GM19193 (cell line): ENCODE results near the gene RANBP10.

Source experiments
- POLR2A ChIP-seq: IDR thresholded peaks from 4 replicates; pipeline ENCODE4 v1.6.1; 2011; ENCODE audit not compliant: insufficient read depth, insufficient read length; ENCODE audit errors: extremely low read depth

Gene RANBP10

DNA sequence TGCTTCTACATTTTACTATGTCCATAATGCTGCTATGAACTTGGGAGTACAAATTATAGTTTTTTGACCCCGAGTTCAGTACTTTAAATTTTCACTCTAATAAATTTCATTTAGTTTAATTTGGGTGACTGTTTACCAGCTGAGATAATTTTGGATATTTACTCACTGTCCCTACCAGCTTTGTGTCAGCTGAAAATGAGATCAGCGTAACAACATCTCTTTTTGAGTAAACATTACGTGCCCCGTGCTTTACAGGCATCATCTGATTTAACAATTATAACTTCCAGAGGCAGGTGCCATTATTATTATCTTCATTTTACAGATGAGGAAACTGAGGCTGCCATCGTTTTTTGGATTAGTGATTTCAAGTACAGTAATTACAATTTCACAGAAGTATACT is 102.2 kb downstream of the RANBP10 start:
- TF ChIP-seq POLR2A = no peak

DNA sequence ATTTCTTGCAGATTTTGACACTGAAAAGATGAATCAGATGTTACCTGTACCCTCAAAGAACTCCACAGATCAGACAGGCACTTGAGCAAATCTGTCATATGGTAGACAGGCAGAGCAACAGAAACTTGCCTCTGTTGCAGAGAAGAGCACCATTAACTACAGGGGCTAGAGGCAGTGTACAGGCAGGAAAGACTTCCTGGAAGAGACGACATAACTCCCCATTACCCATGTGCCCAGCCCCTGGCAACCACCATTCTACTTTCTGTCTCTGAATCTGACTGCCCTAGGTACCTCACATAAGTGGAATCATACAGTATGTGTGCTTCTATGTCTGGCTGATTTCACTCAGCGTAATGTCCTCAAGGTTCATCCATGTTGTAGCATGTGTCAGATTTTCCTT is 102.7 kb downstream of the RANBP10 start:
- TF ChIP-seq POLR2A = no peak

DNA sequence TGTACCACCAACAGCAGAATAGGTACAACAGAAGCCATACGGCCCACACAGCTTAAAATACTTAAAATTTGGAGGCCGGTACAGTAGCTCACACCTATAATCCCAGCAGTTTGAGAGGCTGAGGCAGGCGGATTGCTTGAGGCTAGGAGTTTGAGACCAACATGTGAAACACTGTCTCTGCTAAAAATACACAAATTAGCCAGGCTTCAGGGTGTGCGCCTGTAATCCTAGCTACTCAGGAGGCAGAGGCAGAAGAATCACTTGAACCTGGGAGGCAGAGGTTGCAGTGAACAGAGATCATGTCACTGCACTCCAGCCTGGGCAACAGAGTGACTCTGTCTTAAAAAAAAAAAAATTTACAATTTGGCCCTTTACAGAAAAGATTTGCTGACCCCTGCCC is 104.2 kb downstream of the RANBP10 start:
- TF ChIP-seq POLR2A = no peak

DNA sequence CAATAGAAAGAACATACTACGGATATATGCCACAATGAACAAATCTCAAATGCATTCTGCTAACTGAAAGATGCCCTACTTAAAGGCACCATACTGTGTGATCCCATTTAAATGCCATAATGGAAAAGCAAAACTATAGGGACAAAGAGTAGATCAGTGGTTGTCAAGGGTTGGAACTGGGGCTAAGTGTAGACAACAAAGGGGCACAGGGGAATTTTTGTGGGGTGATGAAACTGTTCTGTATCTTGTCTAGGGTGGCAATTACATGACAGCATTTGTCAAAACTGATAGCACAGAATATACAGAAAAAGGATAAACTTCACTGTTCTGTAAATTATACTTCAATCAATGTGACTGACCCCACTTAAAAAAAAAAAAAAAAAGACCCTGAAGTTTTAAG is 104.9 kb downstream of the RANBP10 start:
- no peak for TF ChIP-seq POLR2A

DNA sequence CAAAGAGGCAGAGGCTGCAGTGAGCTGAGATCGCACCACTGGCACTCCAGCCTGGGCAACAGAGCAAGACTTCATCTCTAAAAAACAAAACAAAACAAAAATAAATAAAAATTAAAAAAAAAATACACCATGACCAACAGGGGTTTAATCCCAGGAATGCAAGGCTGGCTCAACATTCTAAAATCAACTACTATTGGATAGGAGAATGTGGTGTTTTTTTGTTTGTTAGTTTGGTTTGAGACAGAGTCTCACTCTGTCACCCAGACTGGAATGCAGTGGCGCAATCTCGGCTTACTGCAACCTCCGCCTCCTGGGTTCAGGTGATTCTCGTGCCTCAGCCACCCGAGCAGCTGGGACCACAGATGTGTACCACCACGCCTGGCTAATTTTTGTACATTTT is 107.1 kb downstream of the RANBP10 start:
- TF ChIP-seq POLR2A = no peak

DNA sequence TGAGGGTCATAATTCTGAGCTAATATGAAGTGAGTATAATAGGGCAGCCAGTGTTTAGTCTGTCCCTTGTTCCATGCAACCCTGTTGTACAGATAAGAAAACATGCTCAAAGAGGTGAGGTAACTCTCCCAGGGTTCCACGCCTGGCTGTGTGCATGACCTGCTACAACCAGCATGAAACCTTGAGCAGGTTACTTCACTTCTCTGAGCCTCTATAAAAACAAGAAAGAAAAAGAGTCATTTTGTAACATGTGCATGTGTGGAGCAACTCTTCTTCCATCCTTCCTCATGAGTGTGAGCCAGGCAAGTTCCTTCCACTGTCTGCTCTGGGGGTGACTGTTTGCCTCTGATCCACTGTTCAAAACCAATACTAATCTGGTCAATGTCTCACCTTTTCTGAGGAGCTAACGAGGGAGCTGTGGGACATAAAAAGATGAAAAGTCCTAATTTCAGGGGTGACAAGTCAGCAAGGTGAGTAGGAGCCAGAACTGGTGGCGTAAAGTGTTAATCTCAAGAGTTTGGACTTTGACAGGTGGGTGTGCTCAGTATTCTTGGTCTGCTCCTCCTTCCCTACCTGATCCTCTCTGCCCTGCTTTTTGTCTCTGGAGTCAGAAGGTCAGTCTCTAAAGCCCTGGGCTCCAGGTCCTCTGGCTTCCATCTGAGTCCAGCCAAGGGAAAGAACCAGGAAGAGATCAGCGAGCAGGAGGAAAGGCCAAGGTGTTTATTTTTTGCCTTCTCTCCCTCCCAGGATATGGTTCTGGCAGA is 108.8 kb downstream of the RANBP10 start:
- no peak for TF ChIP-seq POLR2A

DNA sequence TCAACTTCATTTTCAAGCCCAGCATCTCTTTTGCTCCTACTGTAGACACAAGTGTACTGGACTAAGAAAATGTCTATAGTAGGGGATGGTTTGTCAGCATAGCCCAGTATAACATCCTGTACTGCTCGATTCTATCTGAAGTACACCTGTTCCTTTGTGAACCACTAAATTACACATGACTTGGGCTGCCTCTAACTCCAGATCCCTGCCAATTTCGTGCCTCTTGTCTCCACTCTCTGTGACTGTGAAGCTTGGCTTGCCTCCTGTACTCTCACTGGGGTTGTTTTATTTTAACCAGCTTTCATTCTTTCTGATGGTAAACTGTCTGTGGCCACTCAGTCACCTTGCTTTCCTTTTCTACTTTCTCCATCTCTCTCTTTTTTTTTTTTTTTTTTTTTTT is 111.7 kb downstream of the RANBP10 start:
- no peak for TF ChIP-seq POLR2A

DNA sequence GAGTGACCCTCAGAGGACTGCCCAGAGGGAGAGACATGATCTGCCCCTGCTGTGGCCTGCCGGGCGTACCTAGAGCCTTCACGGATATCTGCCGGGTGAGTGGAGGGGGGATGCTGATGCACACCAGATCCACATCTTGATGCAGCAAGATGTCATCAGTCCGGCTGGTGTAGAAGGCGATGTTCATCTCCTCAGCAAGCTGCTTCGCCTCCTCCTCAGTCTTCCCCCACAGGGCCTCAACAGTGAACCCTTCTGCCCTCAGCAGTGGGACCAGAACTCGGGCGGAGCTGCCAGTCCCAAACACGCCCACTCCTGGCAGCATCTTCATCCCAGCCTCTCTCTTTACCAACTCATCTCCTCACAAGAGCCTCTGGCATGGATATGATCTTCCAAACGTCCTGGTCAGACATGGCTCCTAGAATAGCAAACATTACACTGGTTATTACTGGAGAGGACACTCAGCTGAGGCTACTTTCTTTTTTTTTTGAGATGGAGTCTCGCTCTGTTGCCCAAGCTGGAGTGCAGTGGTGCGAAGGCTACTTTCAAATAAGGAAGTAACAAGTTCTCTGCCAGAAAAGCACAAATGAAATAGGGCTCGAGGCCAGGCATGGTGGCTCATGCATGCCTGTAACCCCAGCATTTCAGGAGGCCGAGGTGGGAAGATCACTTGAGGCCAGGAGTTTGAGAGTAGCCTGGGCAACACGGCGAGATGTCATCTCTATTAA is 120.8 kb downstream of the RANBP10 start:
- TF ChIP-seq POLR2A = no peak

DNA sequence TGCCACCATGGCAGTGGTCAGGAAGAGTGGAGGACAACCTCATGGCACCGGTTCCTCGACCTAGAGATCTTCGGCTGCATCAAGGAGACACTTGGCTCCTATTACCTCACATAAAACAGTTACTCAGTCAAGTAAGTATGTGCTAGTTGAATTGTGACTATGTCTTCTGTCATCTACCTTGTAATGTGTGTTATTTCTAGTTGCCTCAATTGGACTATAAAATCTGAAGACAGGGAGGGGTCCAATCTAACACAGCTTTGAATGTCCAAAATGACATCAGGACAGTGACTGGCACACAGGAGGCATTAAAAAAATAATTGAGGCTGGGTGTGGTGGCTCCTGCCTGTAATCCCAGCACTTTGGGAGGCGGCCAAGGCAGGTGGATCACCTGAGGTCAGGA is 122.6 kb downstream of the RANBP10 start:
- TF ChIP-seq POLR2A = no peak

DNA sequence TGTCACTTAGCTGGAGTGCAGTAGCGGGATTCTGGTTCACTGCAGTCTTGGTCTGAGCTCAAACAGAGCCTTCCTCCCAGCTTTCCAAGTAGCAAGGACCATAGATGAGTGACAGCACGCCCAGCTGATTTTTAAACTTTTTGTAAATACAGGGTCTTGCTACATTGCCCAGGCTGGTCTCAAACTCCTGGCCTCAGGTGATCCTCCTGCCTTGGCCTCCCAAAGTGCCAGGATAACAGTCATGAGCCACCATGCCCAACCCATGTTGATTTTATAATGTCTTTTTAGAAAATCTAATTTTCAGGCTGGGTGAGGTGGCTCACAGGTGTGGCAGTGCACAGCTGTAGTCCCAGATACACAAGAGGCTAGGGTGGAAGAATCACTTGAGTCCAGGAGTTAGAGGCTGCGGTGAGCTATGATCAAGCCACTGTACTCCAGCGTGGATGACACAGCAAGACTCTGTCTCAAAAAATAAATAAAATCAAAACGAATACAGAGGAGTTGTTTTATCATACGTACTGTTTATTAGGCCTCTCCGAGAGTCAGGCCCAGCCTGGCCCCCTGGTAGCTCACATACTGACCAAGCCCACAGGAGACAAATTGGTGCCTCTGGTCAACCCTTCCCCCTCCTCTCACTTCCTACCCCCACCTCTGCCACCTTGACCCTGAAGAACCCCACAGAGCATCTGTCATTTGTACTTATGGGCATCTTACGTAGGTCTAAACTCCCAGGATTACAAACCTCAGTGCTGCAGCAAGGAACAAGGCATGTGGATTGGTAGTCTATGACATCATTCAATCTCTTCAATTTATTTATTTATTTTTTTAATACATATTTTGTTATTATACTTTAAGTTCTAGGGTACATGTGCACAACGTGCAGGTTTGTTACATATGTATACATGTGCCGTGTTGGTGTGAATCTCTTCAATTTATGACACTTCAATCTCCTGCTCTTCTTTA is 126.1 kb downstream of the RANBP10 start:
- TF ChIP-seq POLR2A = no peak

DNA sequence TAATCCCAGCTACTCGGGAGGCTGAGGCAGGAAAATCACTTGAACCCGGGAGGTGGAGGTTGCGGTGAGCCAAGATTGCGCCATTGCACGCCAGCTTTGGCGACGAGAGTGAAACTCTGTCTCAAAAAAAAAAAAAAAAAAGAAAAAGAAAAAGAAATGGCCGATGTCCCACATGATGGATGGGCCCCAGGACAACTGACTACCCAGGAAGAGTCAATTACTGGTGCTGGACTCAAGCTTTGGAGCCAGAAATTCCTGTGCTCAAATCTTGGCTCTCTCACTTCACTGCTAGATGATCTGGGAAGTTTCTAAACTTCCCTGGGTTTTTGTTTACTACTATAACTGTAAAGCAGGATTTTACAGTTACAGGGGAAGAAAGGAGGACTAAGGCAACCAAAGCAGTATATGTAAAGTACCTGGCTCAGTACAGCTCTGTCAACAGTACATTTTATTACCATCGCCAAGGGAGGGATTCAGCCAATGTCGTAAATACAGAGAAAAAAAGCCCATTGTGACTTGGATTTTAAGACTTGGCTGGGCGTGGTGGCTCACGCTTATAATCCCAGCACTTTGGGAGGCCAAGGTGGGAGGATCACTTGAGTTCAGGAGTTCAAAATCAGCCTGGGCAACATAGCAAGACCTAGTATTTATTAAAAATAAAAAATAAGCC is 127.9 kb downstream of the RANBP10 start:
- TF ChIP-seq POLR2A = no peak

DNA sequence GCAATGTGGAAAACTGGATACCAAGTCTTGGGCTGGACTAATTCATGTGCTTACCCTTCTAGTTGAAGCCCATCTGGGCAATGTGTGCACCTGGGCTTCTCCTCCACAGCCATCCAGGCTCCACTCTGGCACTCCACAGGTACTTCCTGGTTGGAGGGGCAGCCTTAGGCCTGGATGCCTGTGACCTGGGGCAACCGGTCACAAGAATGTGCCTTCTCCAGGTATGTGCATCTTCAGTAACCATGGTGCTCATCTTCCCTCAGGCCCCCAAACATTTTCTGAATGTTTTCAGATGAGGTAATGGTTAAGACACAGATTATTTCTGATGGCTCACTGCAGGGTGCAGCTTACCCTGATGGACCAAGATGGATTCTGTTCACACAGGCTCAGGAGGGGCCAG is 128.6 kb downstream of the RANBP10 start:
- no peak for TF ChIP-seq POLR2A

DNA sequence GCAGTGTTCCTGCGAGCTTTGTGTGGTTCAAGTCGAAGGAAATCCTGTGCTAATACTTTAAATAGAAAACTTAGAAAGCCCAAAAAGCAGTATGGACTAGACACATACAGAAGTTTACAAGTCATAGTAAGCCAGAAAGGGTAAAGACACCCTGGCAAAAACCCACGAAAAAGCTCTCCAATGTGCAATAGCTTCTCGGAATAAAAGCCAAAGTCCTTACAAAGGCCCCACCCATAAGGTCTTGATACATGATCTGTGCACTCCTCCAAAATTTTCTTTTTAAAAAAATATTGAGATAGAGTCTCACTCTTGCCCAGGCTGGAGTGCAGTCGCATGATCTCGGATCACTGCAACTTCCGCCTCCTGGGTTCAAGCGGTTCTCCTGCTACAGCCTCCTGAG is 129.4 kb downstream of the RANBP10 start:
- no peak for TF ChIP-seq POLR2A

DNA sequence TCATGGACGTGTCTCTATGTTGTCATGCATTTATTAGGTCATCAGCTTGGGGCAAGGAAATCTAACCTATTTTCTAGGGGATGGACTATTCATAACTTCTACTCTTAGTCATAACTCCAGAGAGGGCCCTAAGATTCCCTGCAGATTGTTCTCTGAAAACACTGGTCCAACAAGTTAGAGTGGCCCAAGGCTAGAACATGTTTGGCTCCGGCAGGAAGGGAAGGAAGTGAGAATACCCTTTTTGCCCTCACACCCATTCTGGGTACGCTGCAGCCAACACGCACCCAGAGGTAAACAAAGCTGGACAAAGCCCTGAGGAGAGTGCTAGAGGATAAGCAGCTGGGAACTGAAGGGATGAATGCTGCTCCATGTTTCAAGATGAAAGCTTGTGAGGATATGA is 129.8 kb downstream of the RANBP10 start:
- TF ChIP-seq POLR2A = no peak

DNA sequence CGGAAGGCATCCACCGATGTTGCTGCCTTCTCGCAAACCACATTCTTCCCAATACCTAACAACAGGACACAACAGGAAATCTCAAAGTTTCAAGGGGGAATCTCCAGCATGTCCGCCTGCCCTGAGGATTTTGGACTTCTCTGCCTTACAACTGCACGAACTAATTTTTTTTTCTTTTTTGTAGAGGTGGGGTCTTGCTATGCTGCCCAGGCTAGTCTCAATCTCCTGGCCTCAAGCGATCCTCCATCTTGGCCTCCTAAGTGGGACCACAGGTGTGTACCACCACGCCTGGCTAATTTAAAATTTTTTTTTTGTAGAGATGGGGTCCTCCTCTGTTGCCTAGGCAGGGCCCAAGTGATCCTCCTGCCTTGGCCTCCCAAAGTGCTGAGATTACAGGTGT is 130.4 kb downstream of the RANBP10 start:
- no peak for TF ChIP-seq POLR2A
